ENCODE results near the gene MAK. TPM values are rescaled to one million over a fixed set of nuclear protein-coding genes. Genes with fewer than 3 reads are reported as not detected.

Gene MAK
- total and polyA plus RNA-seq, 2 experiments from 2014 or later, result 0.05 TPM; not detected in 1

- Histone ChIP-seq H3K9me2 (replicated peaks; ENCODE audit: insufficient read depth) (no peaks in the 10 kb centered on the region), H3K4me1 (ENCODE audit: insufficient read depth) (peaks cover 7% of the 10 kb centered on the region), H4K20me1 (ENCODE audit: insufficient read depth, poor library complexity, severe bottlenecking) (no peaks in the 10 kb centered on the region), H3K27me3 (peaks cover 70% of the 10 kb centered on the region), H2AFZ (no peak overlapping the region), H3K4me2 (no peak overlapping the region), H3K4me3 (no peak overlapping the region), H3K27ac (no peak overlapping the region), H3K36me3 (replicated peaks; ENCODE audit: insufficient read depth, low read depth) (no peaks in the 10 kb centered on the region), H3K79me2 (no peaks in the 10 kb centered on the region), H3K9me3 (ENCODE audit: low read depth) (no peaks in the 10 kb centered on the region)
- TF ChIP-seq EZH2 (IDR thresholded peaks at IDR 0.05; ENCODE audit: borderline replicate concordance), result no peak
- TF ChIP-seq EZH2phosphoT487 (IDR thresholded peaks at IDR 0.05; ENCODE audit: low read depth, severe bottlenecking, unreplicated experiment), result no peak
- no peak for TF ChIP-seq CTCF (IDR thresholded peaks at IDR 0.05; ENCODE audit: poor library complexity)
- WGBS (ENCODE audit: low lambda C conversion rate, missing lambda C conversion rate), result 18% methylated on average over 24 of the region's 24 CpGs
- DNase-seq (ENCODE audit: low spot score), result no peak
These were observed 46.1 kb upstream of the MAK start for GRCh38 chr6:10884245-10884972.

GRCh38 chr6:10883312-10884244, 45.2 kb upstream of the MAK start:
- 13% methylated on average over 51 of the region's 51 CpGs for WGBS (ENCODE audit: low lambda C conversion rate, missing lambda C conversion rate)

GRCh38 chr6:10882657-10883171, 44.4 kb upstream of the MAK start:
- H3K27ac ChIP-seq, result no peak overlapping the region
- H3K4me2 ChIP-seq, result peak overlapping the region; percentile 72
- H3K4me3 ChIP-seq, result no peak overlapping the region
- TF ChIP-seq CTCF (IDR thresholded peaks at IDR 0.05; ENCODE audit: poor library complexity), result no peak
- TF ChIP-seq EZH2phosphoT487 (IDR thresholded peaks at IDR 0.05; ENCODE audit: low read depth, severe bottlenecking, unreplicated experiment), result no peak
- TF ChIP-seq EZH2 (IDR thresholded peaks at IDR 0.05; ENCODE audit: borderline replicate concordance), result no peak
- peaks cover 7% of the 10 kb centered on the region for H3K4me1 ChIP-seq (ENCODE audit: insufficient read depth)
- peaks cover 87% of the 10 kb centered on the region for H3K27me3 ChIP-seq
- peak overlapping the region; percentile 33 for H2AFZ ChIP-seq
- no peaks in the 10 kb centered on the region for H3K9me2 ChIP-seq (replicated peaks; ENCODE audit: insufficient read depth)
- H3K79me2 ChIP-seq, result no peaks in the 10 kb centered on the region
- no peaks in the 10 kb centered on the region for H3K36me3 ChIP-seq (replicated peaks; ENCODE audit: insufficient read depth, low read depth)
- WGBS (ENCODE audit: low lambda C conversion rate, missing lambda C conversion rate), result 2% methylated on average over 28 of the region's 28 CpGs
- DNase-seq (ENCODE audit: low spot score), result peak; percentile 5
- H4K20me1 ChIP-seq (ENCODE audit: insufficient read depth, poor library complexity, severe bottlenecking), result no peaks in the 10 kb centered on the region
- H3K9me3 ChIP-seq (ENCODE audit: low read depth), result no peaks in the 10 kb centered on the region

More at GRCh38 chr6:10883312-10884244, 45.2 kb upstream of the MAK start:
- Histone ChIP-seq H3K79me2 (no peaks in the 10 kb centered on the region), H3K4me2 (peak overlapping the region; percentile 72), H2AFZ (no peak overlapping the region), H4K20me1 (ENCODE audit: insufficient read depth, poor library complexity, severe bottlenecking) (no peaks in the 10 kb centered on the region), H3K27ac (no peak overlapping the region), H3K4me1 (ENCODE audit: insufficient read depth) (peaks cover 7% of the 10 kb centered on the region), H3K9me3 (ENCODE audit: low read depth) (no peaks in the 10 kb centered on the region), H3K4me3 (no peak overlapping the region), H3K27me3 (peaks cover 78% of the 10 kb centered on the region), H3K36me3 (replicated peaks; ENCODE audit: insufficient read depth, low read depth) (no peaks in the 10 kb centered on the region), H3K9me2 (replicated peaks; ENCODE audit: insufficient read depth) (no peaks in the 10 kb centered on the region)
- DNase-seq (ENCODE audit: low spot score), result no peak
- peak; percentile 29 for TF ChIP-seq EZH2phosphoT487 (IDR thresholded peaks at IDR 0.05; ENCODE audit: low read depth, severe bottlenecking, unreplicated experiment)
- TF ChIP-seq EZH2 (IDR thresholded peaks at IDR 0.05; ENCODE audit: borderline replicate concordance), result peak; percentile 85
- TF ChIP-seq CTCF (IDR thresholded peaks at IDR 0.05; ENCODE audit: poor library complexity), result no peak
